Activated CD8-positive, alpha-beta T cell treated with anti-CD3 and anti-CD28 coated beads for 36 hours (primary cell): Measurements from ENCODE around the gene MAP2. TPM values are rescaled to one million over a fixed set of nuclear protein-coding genes. Genes with fewer than 3 reads are reported as not detected.

Experiments
- ATAC-seq: fragments of 200-7000 bp; cut with Tn5 transposase; one replicate; pipeline ENCODE4 v1.10.0; 2021; ENCODE audit warnings: mild to moderate bottlenecking, moderate library complexity
- CTCF ChIA-PET: fragments of 350-600 bp; sonication (Branson Sonifier 250); formaldehyde crosslinking; loops from one replicate; lab custom pipeline; 2021; ENCODE audit warnings: antibody characterized with exemption; lab: Charles Lee
- POLR2A ChIA-PET: fragments of 350-600 bp; sonication (Branson Sonifier 250); formaldehyde crosslinking; loops from one replicate; lab custom pipeline; 2021; ENCODE audit warnings: antibody characterized with exemption; lab: Charles Lee
- DNase-seq: peaks from one replicate; pipeline ENCODE4 v3.0.0-alpha.2; 2020
- H3K27ac Mint-ChIP-seq: one replicate; pipeline ENCODE4 v1.8.0; 2021; ENCODE audit warnings: mild to moderate bottlenecking, mixed read lengths
- H3K27me3 Mint-ChIP-seq: one replicate; pipeline ENCODE4 v1.8.0; 2021; ENCODE audit warnings: mixed read lengths
- H3K36me3 Mint-ChIP-seq: one replicate; pipeline ENCODE4 v1.8.0; 2021; ENCODE audit warnings: low read depth, mixed read lengths
- H3K4me1 Mint-ChIP-seq: one replicate; pipeline ENCODE4 v1.8.0; 2021; ENCODE audit warnings: low read depth, mixed read lengths
- H3K4me3 Mint-ChIP-seq: one replicate; pipeline ENCODE4 v1.8.0; 2021; ENCODE audit warnings: mild to moderate bottlenecking, moderate library complexity, mixed read lengths
- H3K9me3 Mint-ChIP-seq: one replicate; pipeline ENCODE4 v1.8.0; 2021; ENCODE audit warnings: mixed read lengths
- CTCF ChIP-seq: fragments of 200-600 bp; IDR thresholded peaks from one replicate; pipeline ENCODE4 v1.8.0; 2022; ENCODE audit warnings: antibody characterized with exemption, mild to moderate bottlenecking
- intact Hi-C: fragments of 100-400 bp; cut with micrococcal nuclease; formaldehyde crosslinking; loops from one replicate; pipeline ENCODE4 v1.10.0; 2022
- total RNA-seq, 2 experiments: library from RNA; stranded (reverse); gene quantifications; one replicate each; pipeline ENCODE4 v1.2.3, GENCODE V29; 2021

MAP2 gene
- total RNA-seq, 2 experiments from 2014 or later, result not detected

- POLR2A ChIA-PET, result no interaction called here
- CTCF ChIA-PET, result no interaction called here
- intact Hi-C loops, result no loop called here
- no peak for ATAC-seq
- Mint-ChIP-seq H3K27me3 (no peaks in the 10 kb centered on the region), H3K36me3 (no peaks in the 10 kb centered on the region), H3K27ac (no peak overlapping the region), H3K9me3 (peaks cover 2% of the 10 kb centered on the region), H3K4me3 (no peak overlapping the region), H3K4me1 (no peaks in the 10 kb centered on the region)
- TF ChIP-seq CTCF, result no peak
- no peak for DNase-seq
Measured at GRCh38 chr2:209601497-209601896, 177.7 kb downstream of the MAP2 start.

GRCh38 chr2:209602259-209602658 lies 178.4 kb downstream of the MAP2 start:
- no peak for TF ChIP-seq CTCF
- intact Hi-C loops, result no loop called here
- Mint-ChIP-seq H3K36me3 (no peaks in the 10 kb centered on the region), H3K27ac (no peak overlapping the region), H3K4me3 (no peak overlapping the region), H3K9me3 (peaks cover 2% of the 10 kb centered on the region), H3K4me1 (no peaks in the 10 kb centered on the region), H3K27me3 (no peaks in the 10 kb centered on the region)
- ChIA-PET CTCF (no interaction called here), POLR2A (no interaction called here)
- no peak for ATAC-seq
- no peak for DNase-seq

- intact Hi-C loops, result no loop called here
- ChIA-PET CTCF (no interaction called here), POLR2A (no interaction called here)
- H3K27ac Mint-ChIP-seq, result no peak overlapping the region
- H3K27me3 Mint-ChIP-seq, result no peaks in the 10 kb centered on the region
- no peak overlapping the region for H3K4me3 Mint-ChIP-seq
- H3K4me1 Mint-ChIP-seq, result no peaks in the 10 kb centered on the region
- H3K36me3 Mint-ChIP-seq, result no peaks in the 10 kb centered on the region
- no peak for ATAC-seq
- TF ChIP-seq CTCF, result no peak
- no peaks in the 10 kb centered on the region for H3K9me3 Mint-ChIP-seq
- DNase-seq, result no peak
Measured at GRCh38 chr2:209609531-209609930, 185.7 kb downstream of the MAP2 start.

- TF ChIP-seq CTCF, result no peak
- POLR2A ChIA-PET, result no interaction called here
- no peak overlapping the region for H3K27ac Mint-ChIP-seq
- intact Hi-C loops, result no loop called here
- no peaks in the 10 kb centered on the region for H3K27me3 Mint-ChIP-seq
- DNase-seq (no peak), ATAC-seq (no peak)
- H3K9me3 Mint-ChIP-seq, result no peaks in the 10 kb centered on the region
- H3K4me1 Mint-ChIP-seq, result no peaks in the 10 kb centered on the region
- H3K4me3 Mint-ChIP-seq, result no peak overlapping the region
- CTCF ChIA-PET, result no interaction called here
- no peaks in the 10 kb centered on the region for H3K36me3 Mint-ChIP-seq
Measured at GRCh38 chr2:209610631-209611030, 186.8 kb downstream of the MAP2 start.

- H3K4me1 Mint-ChIP-seq, result no peaks in the 10 kb centered on the region
- H3K4me3 Mint-ChIP-seq, result no peak overlapping the region
- no peak overlapping the region for H3K27ac Mint-ChIP-seq
- intact Hi-C loops, result no loop called here
- no peaks in the 10 kb centered on the region for H3K27me3 Mint-ChIP-seq
- DNase-seq, result no peak
- H3K9me3 Mint-ChIP-seq, result no peaks in the 10 kb centered on the region
- CTCF ChIA-PET, result no interaction called here
- no peaks in the 10 kb centered on the region for H3K36me3 Mint-ChIP-seq
- POLR2A ChIA-PET, result no interaction called here
- TF ChIP-seq CTCF, result no peak
- ATAC-seq, result no peak
Measured at GRCh38 chr2:209613649-209614305, 189.9 kb downstream of the MAP2 start.
